Stimulated activated CD4-positive, alpha-beta T cell treated with anti-CD3 and anti-CD28 coated beads, Interleukin-12 subunit alpha, Interleukin-12 subunit beta, amount 100 ng/mL, for 4 hours (primary cell): ENCODE data around the gene PCMTD2.

ENCODE experiments used
- DNase-seq: peaks from one replicate; pipeline ENCODE4 v3.0.0-alpha.2; 2020

Gene PCMTD2

GRCh38 chr20:64239449-64240242, 15.9 kb upstream of the PCMTD2 start:
- no peak for DNase-seq

DNA sequence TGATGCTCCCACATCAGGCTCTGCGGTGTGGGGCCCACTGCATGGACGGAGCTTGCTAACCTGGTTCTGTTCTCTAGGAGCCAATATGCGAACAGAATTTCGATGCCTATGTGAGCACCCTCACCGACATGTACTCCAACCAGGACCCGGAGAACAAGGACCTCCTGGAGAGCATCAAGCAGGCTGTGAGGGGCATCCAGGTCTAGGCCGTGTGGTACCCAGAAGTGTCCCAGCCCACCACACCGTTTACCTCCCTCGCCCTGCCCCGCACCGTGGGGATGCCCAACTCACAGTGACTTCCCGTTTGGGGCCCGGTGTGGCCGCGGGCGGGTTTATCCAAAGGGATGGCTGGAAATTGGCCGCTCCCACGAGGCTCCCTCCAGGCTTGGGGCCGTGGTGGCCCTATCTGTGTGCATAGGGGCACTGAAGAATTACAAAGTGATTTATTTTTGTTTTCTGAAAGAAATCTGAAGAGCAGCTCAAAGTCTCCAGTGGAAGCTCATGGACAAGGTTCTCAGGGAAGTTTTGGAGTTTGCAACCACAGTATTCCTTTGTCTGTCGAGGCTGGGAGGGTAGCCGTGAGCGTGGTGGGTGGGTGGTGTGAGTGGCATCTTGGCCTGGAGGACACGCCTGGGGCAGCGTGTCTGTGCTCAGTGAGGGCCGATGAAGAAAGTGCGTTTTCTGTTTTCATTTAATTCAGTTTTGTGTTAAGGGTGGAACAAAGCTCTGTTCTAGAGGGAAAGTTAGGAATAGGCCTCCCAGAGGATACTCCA, 15.1 kb upstream of the PCMTD2 start:
- DNase-seq = no peak

GRCh38 chr20:64241061-64241460, 14.5 kb upstream of the PCMTD2 start:
- no peak for DNase-seq

GRCh38 chr20:64242003-64242796, 13.3 kb upstream of the PCMTD2 start:
- DNase-seq = no peak

DNA sequence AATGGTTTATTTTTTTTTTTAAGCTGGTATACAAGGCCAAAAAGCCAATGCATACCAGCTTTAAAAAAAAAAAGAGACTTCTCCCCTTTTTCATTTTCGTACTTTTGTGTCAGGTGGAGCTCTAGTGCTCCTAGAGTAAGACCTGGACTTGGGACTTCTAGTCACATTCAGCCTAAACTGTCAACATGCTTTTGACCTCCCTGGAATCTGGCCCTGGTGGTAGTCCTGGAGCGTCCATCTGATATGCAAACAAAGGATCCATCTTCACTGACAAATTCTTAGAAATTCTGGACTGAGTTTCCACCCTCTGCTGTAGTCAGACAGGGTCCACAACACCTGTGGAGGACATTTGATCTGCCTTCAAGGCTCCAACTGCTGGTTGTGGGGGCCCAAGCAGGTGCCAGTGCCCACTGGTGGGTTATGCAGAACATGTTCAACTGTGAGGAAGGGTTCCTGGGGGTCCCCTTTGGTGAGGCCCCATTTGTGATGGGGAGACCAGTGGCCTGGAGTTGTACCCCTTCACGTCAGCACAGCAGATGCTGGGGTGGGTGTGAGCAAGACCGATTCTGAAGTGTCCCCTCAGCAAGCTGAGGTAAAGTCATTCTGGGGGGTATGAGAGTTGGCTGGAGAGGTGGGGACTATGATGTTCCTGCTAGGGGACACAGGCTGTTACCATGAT, 12.6 kb upstream of the PCMTD2 start:
- no peak for DNase-seq

- DNase-seq = no peak
Measured at GRCh38 chr20:64244281-64244805, 11.2 kb upstream of the PCMTD2 start.

- DNase-seq = no peak
Measured at GRCh38 chr20:64244870-64245603, 10.5 kb upstream of the PCMTD2 start.

- DNase-seq = no peak
Measured at GRCh38 chr20:64245746-64246595, 9.6 kb upstream of the PCMTD2 start.

DNA sequence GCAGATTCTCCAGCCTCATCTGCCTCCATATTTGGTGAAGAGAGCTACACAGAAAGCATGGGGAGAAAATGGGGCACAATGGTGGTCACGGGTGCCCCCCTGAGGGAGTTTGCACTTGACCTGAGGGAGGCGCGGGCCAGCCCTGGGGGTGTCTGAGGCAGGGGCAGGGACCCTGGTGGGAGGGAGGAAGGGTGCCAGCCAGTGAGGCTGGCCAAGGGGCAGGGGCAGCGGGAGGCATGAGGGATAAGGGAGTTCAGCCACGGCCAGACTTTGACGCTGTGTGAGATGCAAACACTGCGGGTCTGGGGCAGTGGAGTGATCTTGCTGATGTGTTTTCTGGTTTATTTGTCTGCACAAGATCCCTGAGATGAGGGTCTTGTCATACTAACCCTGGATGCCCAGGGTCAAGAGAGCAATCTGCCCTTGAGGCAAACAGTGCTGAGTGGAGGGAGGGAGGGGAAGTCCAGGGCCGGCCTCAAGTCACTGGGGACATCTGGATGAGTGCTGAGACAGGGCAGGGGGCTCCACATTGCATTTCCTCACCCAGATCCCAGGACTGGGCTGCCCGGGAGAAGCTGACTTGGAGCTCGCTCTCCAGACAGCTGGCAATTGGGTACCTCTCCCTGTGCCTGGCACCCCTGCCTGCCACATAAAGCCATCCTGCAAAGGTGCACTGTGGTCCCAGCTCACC, 8.8 kb upstream of the PCMTD2 start:
- DNase-seq = no peak

- no peak for DNase-seq
Measured at GRCh38 chr20:64247307-64247618, 8.3 kb upstream of the PCMTD2 start.

GRCh38 chr20:64247970-64248841, 7.3 kb upstream of the PCMTD2 start:
- no peak for DNase-seq

- DNase-seq = no peak
Measured at GRCh38 chr20:64250027-64250426, 5.5 kb upstream of the PCMTD2 start.

DNA sequence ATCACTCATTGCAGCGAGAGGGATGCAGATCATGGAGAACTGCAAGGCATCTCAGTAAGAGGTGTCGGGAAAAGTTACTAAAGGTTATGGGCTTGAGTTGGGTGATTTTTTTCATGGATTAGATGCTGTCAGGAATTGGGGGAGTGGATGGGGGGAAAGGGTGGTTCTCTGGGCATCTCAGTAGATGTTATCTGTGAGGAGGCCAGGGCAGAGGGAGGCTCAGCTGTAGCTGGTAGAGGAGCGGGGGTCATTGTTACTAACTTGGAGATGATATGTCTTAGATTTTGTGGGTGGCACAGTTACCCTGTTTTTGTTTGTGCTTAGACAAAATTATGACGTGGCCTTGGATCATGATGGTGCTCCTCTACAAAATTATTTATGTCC, 2.6 kb upstream of the PCMTD2 start:
- DNase-seq = no peak

DNA sequence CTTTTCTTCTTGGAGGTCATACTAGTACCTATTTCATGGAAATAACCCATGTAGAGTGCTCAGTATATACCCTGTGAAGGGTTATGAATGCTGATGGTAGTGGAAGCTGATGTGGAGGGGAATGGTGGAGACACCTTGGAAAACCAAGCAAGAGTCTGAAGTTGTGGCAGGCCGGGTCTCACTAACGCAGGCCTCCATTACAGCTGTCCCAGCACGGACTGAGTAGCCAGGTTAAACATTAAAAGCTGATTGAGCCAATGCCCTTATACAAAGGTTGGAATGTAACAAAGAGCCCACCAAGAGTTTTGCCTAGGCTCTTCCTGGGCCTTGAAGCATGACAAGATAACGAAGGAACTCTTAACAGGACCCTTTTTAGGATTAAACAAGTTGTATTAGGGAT, 2.1 kb upstream of the PCMTD2 start:
- no peak for DNase-seq

DNA sequence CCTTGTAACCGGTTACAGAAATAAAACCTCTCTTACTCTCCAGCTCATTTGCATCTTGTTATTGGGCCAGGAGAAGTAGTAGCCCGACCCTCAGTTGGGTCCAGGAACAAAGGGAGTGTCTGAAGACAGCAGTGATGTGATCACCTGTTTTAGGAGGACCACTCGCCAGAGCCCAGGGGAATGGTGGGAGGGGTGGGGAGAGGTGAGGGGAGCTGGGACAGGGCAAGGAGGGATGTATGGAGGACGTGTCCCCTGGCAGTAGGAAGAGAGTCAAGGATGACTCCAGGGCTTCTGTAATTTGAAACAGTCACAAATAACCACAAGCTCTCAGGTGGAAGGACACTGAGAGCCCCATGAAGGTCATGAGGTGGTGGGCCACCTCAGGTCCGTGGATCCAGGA, 1.4 kb upstream of the PCMTD2 start:
- no peak for DNase-seq

DNA sequence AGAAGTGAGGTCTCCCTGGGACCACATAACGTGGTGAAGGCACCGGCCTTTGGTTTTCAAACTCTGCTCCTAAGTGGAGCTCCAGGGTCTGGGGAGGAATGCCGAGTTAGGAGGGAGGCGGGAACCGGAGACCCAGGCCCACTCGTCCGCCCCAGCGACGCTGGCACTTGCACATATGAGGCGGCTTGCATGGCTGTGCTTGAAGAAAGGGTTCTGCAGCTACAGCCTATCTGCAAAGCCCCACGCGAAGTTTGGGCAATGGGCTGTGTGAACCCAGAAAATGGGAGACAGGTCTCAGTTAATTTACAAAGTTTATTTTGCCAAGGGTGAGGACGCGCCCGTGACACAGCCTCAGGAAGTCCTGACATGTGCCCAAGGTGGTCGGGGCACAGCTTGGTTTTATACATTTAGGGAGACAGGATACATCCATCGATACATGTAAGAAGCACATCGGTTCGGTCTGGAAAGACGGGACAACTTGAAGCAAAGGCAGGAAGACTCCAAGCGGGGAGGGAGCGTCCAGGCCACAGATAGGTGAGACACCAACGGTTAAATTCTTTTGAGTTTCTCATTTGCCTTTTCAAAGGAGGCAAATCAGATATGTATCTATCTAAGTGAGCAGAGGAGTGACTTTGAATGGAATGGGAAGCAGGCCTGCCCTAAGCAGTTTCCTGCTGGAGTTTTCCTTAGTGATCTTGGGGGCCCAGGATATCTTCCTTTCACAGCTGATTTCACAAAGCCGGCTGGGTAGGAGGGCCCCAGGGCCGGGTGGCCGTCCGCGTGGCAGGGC, 782 bp upstream of the PCMTD2 start:
- no peak for DNase-seq

DNA sequence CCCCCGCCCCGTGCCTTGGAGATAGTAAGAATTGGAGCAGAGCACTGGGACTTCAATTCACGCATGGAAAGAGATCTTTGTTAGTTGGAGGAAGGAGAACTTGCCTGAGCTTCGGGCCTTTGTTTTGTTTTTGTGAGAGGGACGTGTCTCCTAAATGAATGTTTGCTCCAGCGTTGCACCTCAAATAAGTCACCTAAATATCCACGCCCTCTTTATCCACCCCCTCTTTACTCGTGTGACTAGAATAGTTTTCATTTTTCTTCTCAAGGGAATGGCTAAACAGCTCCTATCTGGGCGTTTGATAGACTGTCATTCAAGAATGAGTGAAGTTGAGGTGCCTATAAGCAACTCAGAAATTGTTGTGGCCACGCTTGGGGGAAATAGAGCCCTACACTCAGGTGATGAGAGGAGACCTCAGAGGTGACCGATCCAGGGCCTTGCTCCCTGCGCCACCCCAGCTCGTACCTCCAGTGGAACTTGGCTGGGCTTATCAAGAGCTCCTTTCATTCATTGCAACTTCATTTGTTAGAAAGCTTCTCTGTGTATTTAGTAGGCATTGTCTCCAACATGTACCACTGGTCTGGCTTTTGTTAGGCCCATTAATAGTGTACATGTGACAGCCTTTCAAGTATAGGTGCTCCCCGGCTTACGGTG, 861 bp downstream of the PCMTD2 start:
- no peak for DNase-seq

DNA sequence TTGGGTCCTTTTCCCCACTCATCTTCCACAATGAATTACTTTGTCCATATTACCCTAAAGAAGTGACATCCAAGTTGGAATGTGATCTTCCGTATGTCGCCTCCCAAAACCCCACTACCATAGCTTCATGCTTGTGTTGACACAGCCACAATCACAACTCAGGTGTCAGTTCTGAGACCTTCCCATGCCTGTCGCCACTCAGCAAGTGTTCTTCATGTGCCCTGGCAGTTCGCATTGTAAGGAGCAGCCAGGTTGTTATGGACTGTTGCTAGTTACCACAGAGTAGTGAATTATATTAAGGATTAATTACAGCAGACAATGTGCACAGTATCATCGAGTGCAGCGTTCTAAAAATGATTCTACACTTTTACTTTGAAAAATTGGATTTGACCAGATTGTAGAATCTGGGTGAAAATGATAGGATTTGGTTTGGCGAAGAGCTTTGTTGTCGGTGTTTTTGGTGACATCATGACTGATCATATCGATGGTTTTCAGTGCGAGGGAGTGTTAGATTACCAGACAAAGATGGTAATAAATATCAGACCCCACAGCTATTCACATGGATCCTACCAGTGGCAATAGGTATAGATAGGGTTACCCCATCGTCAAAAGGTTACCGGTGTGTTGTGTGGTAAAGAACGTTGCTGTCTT, 1.7 kb downstream of the PCMTD2 start:
- no peak for DNase-seq
